ENCODE results near the gene NRP2.

The NRP2 gene

GRCh38 chr2:205762881-205763280 lies 80.6 kb downstream of the NRP2 start:
- H3K27me3 ChIP-seq (ENCODE audit: control insufficient read depth in 3 of 3, insufficient read depth in 3 of 3, low read depth in 1 of 3, low read length in 3 of 3), result no peaks in the 10 kb centered on the region
- H3K14ac ChIP-seq (ENCODE audit: low read length), result no peak overlapping the region
- H3K9ac ChIP-seq (ENCODE audit: low read depth, low read length, poor library complexity), result no peak overlapping the region
- no peak overlapping the region for H3K4me2 ChIP-seq (ENCODE audit: insufficient read depth, low read length, poor library complexity, severe bottlenecking)
- no peak overlapping the region for H2BK5ac ChIP-seq (ENCODE audit: low read length)
- no peak overlapping the region for H2BK120ac ChIP-seq (ENCODE audit: low read depth, low read length)
- H2BK12ac ChIP-seq (ENCODE audit: low read length), result no peak overlapping the region
- H3K18ac ChIP-seq (ENCODE audit: low read length), result no peak overlapping the region
- H3K4me1 ChIP-seq (ENCODE audit: control insufficient read depth in 2 of 2, insufficient read depth in 1 of 2, low read depth in 1 of 2, low read length in 2 of 2), result peaks cover 12 to 13% of the 10 kb centered on the region in 2 donors
- H3K36me3 ChIP-seq (replicated peaks in 1 of 2; ENCODE audit: control insufficient read depth in 2 of 2, insufficient read depth in 2 of 2, low read length in 2 of 2), result peaks cover 3 to 39% of the 10 kb centered on the region in 2 donors
- H4K91ac ChIP-seq (ENCODE audit: low read depth, low read length, poor library complexity), result no peak overlapping the region
- H3K4ac ChIP-seq (ENCODE audit: low read length), result no peak overlapping the region
- H3K27ac ChIP-seq (replicated peaks; ENCODE audit: low read length), result no peak overlapping the region
- no peak overlapping the region for H3K4me3 ChIP-seq (ENCODE audit: low read length in 2 of 2)
- no peak overlapping the region for H4K8ac ChIP-seq (ENCODE audit: low read depth, low read length)
- no peaks in the 10 kb centered on the region for H3K79me1 ChIP-seq (ENCODE audit: low read depth, low read length)
- no peak overlapping the region for H2AFZ ChIP-seq (ENCODE audit: low read length)
- H3K23ac ChIP-seq (ENCODE audit: low read depth, low read length, poor library complexity), result no peak overlapping the region
- no peak overlapping the region for H2AK5ac ChIP-seq (ENCODE audit: low read depth, low read length)
- H2BK15ac ChIP-seq (ENCODE audit: low read length), result no peak overlapping the region
- DNase-seq (ENCODE audit: low spot score), result no peak
- H3K9me3 ChIP-seq (replicated peaks in 1 of 2; ENCODE audit: control insufficient read depth in 2 of 2, insufficient read depth in 1 of 2, low read depth in 1 of 2, low read length in 2 of 2), result no peaks in the 10 kb centered on the region

GRCh38 chr2:205763708-205764211 lies 81.5 kb downstream of the NRP2 start:
- Histone ChIP-seq H2AFZ (ENCODE audit: low read length) (peak overlapping the region; percentile 57), H2BK12ac (ENCODE audit: low read length) (no peak overlapping the region), H3K18ac (ENCODE audit: low read length) (peak overlapping the region; percentile 39), H2AK5ac (ENCODE audit: low read depth, low read length) (no peak overlapping the region), H3K9me3 (replicated peaks in 1 of 2; ENCODE audit: control insufficient read depth in 2 of 2, insufficient read depth in 1 of 2, low read depth in 1 of 2, low read length in 2 of 2) (no peaks in the 10 kb centered on the region), H3K36me3 (replicated peaks in 1 of 2; ENCODE audit: control insufficient read depth in 2 of 2, insufficient read depth in 2 of 2, low read length in 2 of 2) (peaks cover 3 to 39% of the 10 kb centered on the region in 2 donors), H3K14ac (ENCODE audit: low read length) (no peak overlapping the region), H2BK15ac (ENCODE audit: low read length) (no peak overlapping the region), H3K9ac (ENCODE audit: low read depth, low read length, poor library complexity) (peak overlapping the region; percentile 50), H3K4ac (ENCODE audit: low read length) (no peak overlapping the region), H3K23ac (ENCODE audit: low read depth, low read length, poor library complexity) (no peak overlapping the region), H3K4me3 (ENCODE audit: low read length in 2 of 2) (peak overlapping the region in 1 of 2 donors; percentile 71), H3K27ac (replicated peaks; ENCODE audit: low read length) (no peak overlapping the region), H3K4me2 (ENCODE audit: insufficient read depth, low read length, poor library complexity, severe bottlenecking) (peak overlapping the region; percentile 69), H2BK120ac (ENCODE audit: low read depth, low read length) (no peak overlapping the region), H4K91ac (ENCODE audit: low read depth, low read length, poor library complexity) (no peak overlapping the region), H2BK5ac (ENCODE audit: low read length) (no peak overlapping the region), H3K79me1 (ENCODE audit: low read depth, low read length) (no peaks in the 10 kb centered on the region), H4K8ac (ENCODE audit: low read depth, low read length) (no peak overlapping the region), H3K4me1 (ENCODE audit: control insufficient read depth in 2 of 2, insufficient read depth in 1 of 2, low read depth in 1 of 2, low read length in 2 of 2) (peaks cover 10 to 12% of the 10 kb centered on the region in 2 donors), H3K27me3 (ENCODE audit: control insufficient read depth in 3 of 3, insufficient read depth in 3 of 3, low read depth in 1 of 3, low read length in 3 of 3) (no peaks in the 10 kb centered on the region)
- peak; percentile 81 for DNase-seq (ENCODE audit: low spot score)
- no CpG with 5 or more reads among the region's 21 CpGs for WGBS, 2 donors (ENCODE audit: extremely low coverage in 2 of 2, insufficient read length in 2 of 2, insufficient replicate concordance in 1 of 2)

- Histone ChIP-seq H2BK5ac (ENCODE audit: low read length) (no peak overlapping the region), H4K91ac (ENCODE audit: low read depth, low read length, poor library complexity) (no peak overlapping the region), H3K9me3 (replicated peaks in 1 of 2; ENCODE audit: control insufficient read depth in 2 of 2, insufficient read depth in 1 of 2, low read depth in 1 of 2, low read length in 2 of 2) (no peaks in the 10 kb centered on the region), H3K27ac (replicated peaks; ENCODE audit: low read length) (no peak overlapping the region), H3K27me3 (ENCODE audit: control insufficient read depth in 3 of 3, insufficient read depth in 3 of 3, low read depth in 1 of 3, low read length in 3 of 3) (no peaks in the 10 kb centered on the region), H2BK12ac (ENCODE audit: low read length) (peak overlapping the region; percentile 33), H3K18ac (ENCODE audit: low read length) (peak overlapping the region; percentile 32), H3K23ac (ENCODE audit: low read depth, low read length, poor library complexity) (peak overlapping the region; percentile 36), H3K4me2 (ENCODE audit: insufficient read depth, low read length, poor library complexity, severe bottlenecking) (no peak overlapping the region), H3K14ac (ENCODE audit: low read length) (no peak overlapping the region), H2BK120ac (ENCODE audit: low read depth, low read length) (peak overlapping the region; percentile 29), H3K4me1 (ENCODE audit: control insufficient read depth in 2 of 2, insufficient read depth in 1 of 2, low read depth in 1 of 2, low read length in 2 of 2) (peaks cover 10 to 12% of the 10 kb centered on the region in 2 donors), H2AK5ac (ENCODE audit: low read depth, low read length) (peak overlapping the region; percentile 33), H4K8ac (ENCODE audit: low read depth, low read length) (peak overlapping the region; percentile 92), H3K9ac (ENCODE audit: low read depth, low read length, poor library complexity) (no peak overlapping the region), H3K79me1 (ENCODE audit: low read depth, low read length) (no peaks in the 10 kb centered on the region), H3K4ac (ENCODE audit: low read length) (no peak overlapping the region), H3K4me3 (ENCODE audit: low read length in 2 of 2) (no peak overlapping the region), H2AFZ (ENCODE audit: low read length) (peak overlapping the region; percentile 57), H3K36me3 (replicated peaks in 1 of 2; ENCODE audit: control insufficient read depth in 2 of 2, insufficient read depth in 2 of 2, low read length in 2 of 2) (peaks cover 3 to 42% of the 10 kb centered on the region in 2 donors), H2BK15ac (ENCODE audit: low read length) (no peak overlapping the region)
- no peak for DNase-seq (ENCODE audit: low spot score)
- no CpG with 5 or more reads among the region's 8 CpGs for WGBS, 2 donors (ENCODE audit: extremely low coverage in 2 of 2, insufficient read length in 2 of 2, insufficient replicate concordance in 1 of 2)
Observed at GRCh38 chr2:205764270-205764746, 82.0 kb downstream of the NRP2 start.

GRCh38 chr2:205765151-205765550 lies 82.8 kb downstream of the NRP2 start:
- Histone ChIP-seq H3K9ac (ENCODE audit: low read depth, low read length, poor library complexity) (no peak overlapping the region), H2BK120ac (ENCODE audit: low read depth, low read length) (no peak overlapping the region), H3K4ac (ENCODE audit: low read length) (no peak overlapping the region), H2BK5ac (ENCODE audit: low read length) (no peak overlapping the region), H2BK15ac (ENCODE audit: low read length) (no peak overlapping the region), H3K27me3 (ENCODE audit: control insufficient read depth in 3 of 3, insufficient read depth in 3 of 3, low read depth in 1 of 3, low read length in 3 of 3) (no peaks in the 10 kb centered on the region), H3K23ac (ENCODE audit: low read depth, low read length, poor library complexity) (no peak overlapping the region), H3K4me3 (ENCODE audit: low read length in 2 of 2) (no peak overlapping the region), H3K4me2 (ENCODE audit: insufficient read depth, low read length, poor library complexity, severe bottlenecking) (no peak overlapping the region), H2AK5ac (ENCODE audit: low read depth, low read length) (no peak overlapping the region), H3K27ac (replicated peaks; ENCODE audit: low read length) (no peak overlapping the region), H3K79me1 (ENCODE audit: low read depth, low read length) (no peaks in the 10 kb centered on the region), H4K8ac (ENCODE audit: low read depth, low read length) (no peak overlapping the region), H2AFZ (ENCODE audit: low read length) (no peak overlapping the region), H3K14ac (ENCODE audit: low read length) (no peak overlapping the region), H3K18ac (ENCODE audit: low read length) (no peak overlapping the region), H3K36me3 (replicated peaks in 1 of 2; ENCODE audit: control insufficient read depth in 2 of 2, insufficient read depth in 2 of 2, low read length in 2 of 2) (peaks cover 3 to 51% of the 10 kb centered on the region in 2 donors), H3K4me1 (ENCODE audit: control insufficient read depth in 2 of 2, insufficient read depth in 1 of 2, low read depth in 1 of 2, low read length in 2 of 2) (peaks cover 10 to 12% of the 10 kb centered on the region in 2 donors), H4K91ac (ENCODE audit: low read depth, low read length, poor library complexity) (no peak overlapping the region), H2BK12ac (ENCODE audit: low read length) (no peak overlapping the region), H3K9me3 (replicated peaks in 1 of 2; ENCODE audit: control insufficient read depth in 2 of 2, insufficient read depth in 1 of 2, low read depth in 1 of 2, low read length in 2 of 2) (no peaks in the 10 kb centered on the region)
- WGBS, 2 donors (ENCODE audit: extremely low coverage in 2 of 2, insufficient read length in 2 of 2, insufficient replicate concordance in 1 of 2), result no CpG with 5 or more reads among the region's 8 CpGs
- no peak for DNase-seq (ENCODE audit: low spot score)

Data from neuronal stem cell (in vitro differentiated cells).